Measurements from ENCODE around the gene BRD8. TPM values are rescaled to one million over a fixed set of nuclear protein-coding genes. Genes with fewer than 3 reads are reported as not detected.

BRD8 gene
- total and polyA plus RNA-seq, 7 experiments from 2014 or later = 24.7 to 81.9 (median 34.7) TPM

GRCh38 chr5:138132543-138132942, 45.9 kb downstream of the BRD8 start:
- Histone ChIP-seq H3K4me1 (ENCODE audit: control insufficient read depth in 2 of 2, insufficient read depth in 2 of 2, low read length in 2 of 2) (no peaks in the 10 kb centered on the region), H3K36me3 (ENCODE audit: control insufficient read depth in 2 of 3, insufficient read depth in 3 of 3, low read length in 3 of 3) (no peaks in the 10 kb centered on the region), H3K27me3 (ENCODE audit: control insufficient read depth in 2 of 2, insufficient read depth in 2 of 2, low read length in 2 of 2) (no peaks in the 10 kb centered on the region), H3K4me3 (ENCODE audit: low read length) (no peak overlapping the region), H3K9me3 (ENCODE audit: control insufficient read depth in 2 of 3, low read length in 3 of 3) (no peaks in the 10 kb centered on the region), H3K27ac (ENCODE audit: low read depth, low read length) (no peak overlapping the region)
- no peaks in the 10 kb centered on the region for H3K36me3 Mint-ChIP-seq
- H3K4me1 Mint-ChIP-seq = peaks cover 0 to 5% (median 0%) of the 10 kb centered on the region in 7 donors
- ChIA-PET CTCF (interaction anchor here (0.6 to 4.0 kb wide), 10 partner anchors 8 to 353 kb away, joined by 3 to 53 read pairs (median 6); no protein-coding TSS in a partner anchor), POLR2A (interaction anchor here (0.6 to 2.1 kb wide), 3 partner anchors 56 to 1055 kb away, joined by 3 to 10 read pairs (median 3); no protein-coding TSS in a partner anchor)
- intact Hi-C loops (cut with micrococcal nuclease) = no loop called here
- H3K27ac Mint-ChIP-seq = no peak overlapping the region
- peak overlapping the region in 6 of 10 donors; percentile 61 to 85 (median 78) for H3K4me3 Mint-ChIP-seq
- DNase-seq = no peak
- no peaks in the 10 kb centered on the region for H3K9me3 Mint-ChIP-seq
- H3K27me3 Mint-ChIP-seq = peaks cover 11 to 21% (median 18%) of the 10 kb centered on the region in 5 donors
- ATAC-seq = no peak

- no peaks in the 10 kb centered on the region for H3K36me3 Mint-ChIP-seq
- H3K36me3 ChIP-seq (ENCODE audit: control insufficient read depth in 2 of 3, insufficient read depth in 3 of 3, low read length in 3 of 3) = no peaks in the 10 kb centered on the region
- no peak for DNase-seq
- intact Hi-C loops (cut with micrococcal nuclease) = no loop called here
- H3K4me3 Mint-ChIP-seq = no peak overlapping the region
- H3K4me1 ChIP-seq (ENCODE audit: control insufficient read depth in 2 of 2, insufficient read depth in 2 of 2, low read length in 2 of 2) = no peaks in the 10 kb centered on the region
- H3K9me3 Mint-ChIP-seq = no peaks in the 10 kb centered on the region
- peaks cover 0 to 17% (median 4%) of the 10 kb centered on the region in 5 donors for H3K27me3 Mint-ChIP-seq
- no peak for ATAC-seq
- no peak overlapping the region for H3K27ac Mint-ChIP-seq
- H3K9me3 ChIP-seq (ENCODE audit: control insufficient read depth in 2 of 3, low read length in 3 of 3) = no peaks in the 10 kb centered on the region
- ChIA-PET POLR2A (no interaction called here), CTCF (interaction anchor here (0.7 to 2.7 kb wide), 3 partner anchors 52 to 469 kb away, joined by 3 to 22 read pairs (median 3); no protein-coding TSS in a partner anchor)
- H3K27ac ChIP-seq (ENCODE audit: low read depth, low read length) = no peak overlapping the region
- H3K27me3 ChIP-seq (ENCODE audit: control insufficient read depth in 2 of 2, insufficient read depth in 2 of 2, low read length in 2 of 2) = no peaks in the 10 kb centered on the region
- H3K4me3 ChIP-seq (ENCODE audit: low read length) = no peak overlapping the region
- peaks cover 0 to 5% (median 0%) of the 10 kb centered on the region in 7 donors for H3K4me1 Mint-ChIP-seq
Measured at GRCh38 chr5:138129347-138129746, 49.1 kb downstream of the BRD8 start.

DNA sequence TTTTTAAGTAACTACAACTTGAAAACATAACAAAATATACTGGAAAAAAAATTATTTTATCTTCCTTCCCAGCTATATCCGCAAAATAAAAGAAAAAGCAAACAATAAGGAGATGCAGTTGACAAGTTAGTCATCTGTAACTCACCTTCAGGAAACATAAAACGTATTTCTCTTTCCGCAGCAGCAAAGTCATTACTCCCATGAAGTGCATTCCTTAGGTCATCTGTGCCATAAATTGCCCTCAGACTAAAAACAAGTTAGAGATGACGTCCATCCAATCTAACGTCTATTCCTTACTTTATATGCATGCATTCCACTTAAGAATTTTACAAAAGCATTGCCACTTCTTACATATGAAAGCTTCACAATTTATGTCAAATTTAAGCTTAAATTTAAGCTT, 50.1 kb downstream of the BRD8 start:
- Histone ChIP-seq H3K9me3 (ENCODE audit: control insufficient read depth in 2 of 3, low read length in 3 of 3) (no peaks in the 10 kb centered on the region), H3K27ac (ENCODE audit: low read depth, low read length) (no peak overlapping the region), H3K27me3 (ENCODE audit: control insufficient read depth in 2 of 2, insufficient read depth in 2 of 2, low read length in 2 of 2) (no peaks in the 10 kb centered on the region), H3K4me1 (ENCODE audit: control insufficient read depth in 2 of 2, insufficient read depth in 2 of 2, low read length in 2 of 2) (no peaks in the 10 kb centered on the region), H3K4me3 (ENCODE audit: low read length) (no peak overlapping the region), H3K36me3 (ENCODE audit: control insufficient read depth in 2 of 3, insufficient read depth in 3 of 3, low read length in 3 of 3) (no peaks in the 10 kb centered on the region)
- DNase-seq (no peak), ATAC-seq (no peak)
- Mint-ChIP-seq H3K9me3 (no peaks in the 10 kb centered on the region), H3K36me3 (no peaks in the 10 kb centered on the region), H3K27ac (no peak overlapping the region), H3K4me1 (peaks cover 0 to 2% (median 0%) of the 10 kb centered on the region in 7 donors), H3K27me3 (peaks cover 0 to 22% (median 4%) of the 10 kb centered on the region in 5 donors), H3K4me3 (no peak overlapping the region)
- ChIA-PET CTCF (interaction anchor here (0.8 to 2.7 kb wide), 3 partner anchors 47 to 94 kb away, joined by 3 to 22 read pairs (median 3); no protein-coding TSS in a partner anchor), POLR2A (no interaction called here)
- intact Hi-C loops (cut with micrococcal nuclease) = no loop called here

DNA sequence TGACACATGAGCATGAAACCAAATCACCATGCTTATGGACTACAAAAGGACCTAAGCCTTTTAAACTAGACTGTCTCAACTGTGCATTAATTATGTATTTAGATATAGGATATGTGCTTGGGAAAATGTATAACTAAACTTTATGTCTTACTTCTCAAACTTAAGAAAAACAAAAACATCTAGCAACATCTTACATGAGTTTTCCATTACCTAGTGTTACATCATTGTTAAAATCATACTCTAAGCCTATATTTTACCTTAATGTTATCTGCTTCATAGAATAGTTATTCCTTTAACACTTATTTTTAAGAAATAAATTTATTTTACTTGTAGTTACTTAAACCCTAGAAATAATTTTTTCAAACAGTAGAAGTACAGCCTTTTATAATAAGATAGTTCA, 63.2 kb downstream of the BRD8 start:
- H3K4me3 Mint-ChIP-seq = no peak overlapping the region
- no peak overlapping the region for H3K27ac Mint-ChIP-seq
- DNase-seq (no peak), ATAC-seq (no peak)
- H3K4me1 Mint-ChIP-seq = no peaks in the 10 kb centered on the region
- Histone ChIP-seq H3K9me3 (ENCODE audit: control insufficient read depth in 2 of 3, low read length in 3 of 3) (no peaks in the 10 kb centered on the region), H3K4me3 (ENCODE audit: low read length) (no peak overlapping the region), H3K27me3 (ENCODE audit: control insufficient read depth in 2 of 2, insufficient read depth in 2 of 2, low read length in 2 of 2) (no peaks in the 10 kb centered on the region), H3K27ac (ENCODE audit: low read depth, low read length) (no peak overlapping the region), H3K36me3 (ENCODE audit: control insufficient read depth in 2 of 3, insufficient read depth in 3 of 3, low read length in 3 of 3) (no peaks in the 10 kb centered on the region), H3K4me1 (ENCODE audit: control insufficient read depth in 2 of 2, insufficient read depth in 2 of 2, low read length in 2 of 2) (no peaks in the 10 kb centered on the region)
- intact Hi-C loops (cut with micrococcal nuclease) = no loop called here
- H3K9me3 Mint-ChIP-seq = peaks cover 0 to 2% (median 0%) of the 10 kb centered on the region in 11 donors
- H3K27me3 Mint-ChIP-seq = peaks cover 0 to 13% (median 0%) of the 10 kb centered on the region in 5 donors
- ChIA-PET CTCF (no interaction called here), POLR2A (no interaction called here)
- H3K36me3 Mint-ChIP-seq = no peaks in the 10 kb centered on the region

DNA sequence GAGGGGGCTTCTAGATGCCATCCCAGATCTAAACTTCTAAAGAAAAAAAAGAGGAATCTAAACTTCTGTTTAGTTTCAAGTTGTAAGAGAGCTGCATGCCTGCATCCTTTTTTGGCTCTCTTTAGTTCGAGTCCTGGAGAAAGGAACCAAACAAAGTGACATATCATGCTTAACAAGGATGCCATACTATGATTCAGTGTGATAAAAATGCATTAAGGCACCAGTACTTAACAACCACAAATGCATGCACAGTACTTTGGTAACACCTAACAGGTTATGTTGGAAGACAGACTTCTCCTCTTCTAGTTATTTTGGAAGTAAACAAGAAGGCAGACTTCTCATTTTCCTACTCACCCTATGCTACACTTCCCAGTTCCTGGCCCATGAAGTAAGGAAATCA, 66.5 kb downstream of the BRD8 start:
- H3K36me3 Mint-ChIP-seq = no peaks in the 10 kb centered on the region
- intact Hi-C loops (cut with micrococcal nuclease) = no loop called here
- no peaks in the 10 kb centered on the region for H3K36me3 ChIP-seq (ENCODE audit: control insufficient read depth in 2 of 3, insufficient read depth in 3 of 3, low read length in 3 of 3)
- H3K4me1 Mint-ChIP-seq = peaks cover 0 to 6% (median 5%) of the 10 kb centered on the region in 7 donors
- peaks cover 0 to 24% (median 0%) of the 10 kb centered on the region in 5 donors for H3K27me3 Mint-ChIP-seq
- no peaks in the 10 kb centered on the region for H3K9me3 ChIP-seq (ENCODE audit: control insufficient read depth in 2 of 3, low read length in 3 of 3)
- ChIA-PET CTCF (no interaction called here), POLR2A (no interaction called here)
- no peaks in the 10 kb centered on the region for H3K9me3 Mint-ChIP-seq
- H3K4me1 ChIP-seq (ENCODE audit: control insufficient read depth in 2 of 2, insufficient read depth in 2 of 2, low read length in 2 of 2) = no peaks in the 10 kb centered on the region
- H3K27me3 ChIP-seq (ENCODE audit: control insufficient read depth in 2 of 2, insufficient read depth in 2 of 2, low read length in 2 of 2) = no peaks in the 10 kb centered on the region
- no peak overlapping the region for H3K4me3 ChIP-seq (ENCODE audit: low read length)
- H3K4me3 Mint-ChIP-seq = no peak overlapping the region
- ATAC-seq (no peak), DNase-seq (no peak)
- no peak overlapping the region for H3K27ac ChIP-seq (ENCODE audit: low read depth, low read length)
- H3K27ac Mint-ChIP-seq = no peak overlapping the region

GRCh38 chr5:138111181-138111580, 67.2 kb downstream of the BRD8 start:
- Mint-ChIP-seq H3K4me3 (no peak overlapping the region), H3K9me3 (no peaks in the 10 kb centered on the region), H3K4me1 (peaks cover 0 to 6% (median 5%) of the 10 kb centered on the region in 7 donors), H3K27ac (no peak overlapping the region), H3K27me3 (peaks cover 0 to 24% (median 0%) of the 10 kb centered on the region in 5 donors), H3K36me3 (no peaks in the 10 kb centered on the region)
- POLR2A ChIA-PET = no interaction called here
- H3K36me3 ChIP-seq (ENCODE audit: control insufficient read depth in 2 of 3, insufficient read depth in 3 of 3, low read length in 3 of 3) = no peaks in the 10 kb centered on the region
- CTCF ChIA-PET = interaction anchor here (0.6 to 0.7 kb wide), 2 partner anchors 34 to 1937 kb away, joined by 3 read pairs; no protein-coding TSS in a partner anchor
- H3K9me3 ChIP-seq (ENCODE audit: control insufficient read depth in 2 of 3, low read length in 3 of 3) = no peaks in the 10 kb centered on the region
- intact Hi-C loops (cut with micrococcal nuclease) = no loop called here
- no peaks in the 10 kb centered on the region for H3K27me3 ChIP-seq (ENCODE audit: control insufficient read depth in 2 of 2, insufficient read depth in 2 of 2, low read length in 2 of 2)
- H3K27ac ChIP-seq (ENCODE audit: low read depth, low read length) = no peak overlapping the region
- no peak for ATAC-seq
- no peak for DNase-seq
- no peaks in the 10 kb centered on the region for H3K4me1 ChIP-seq (ENCODE audit: control insufficient read depth in 2 of 2, insufficient read depth in 2 of 2, low read length in 2 of 2)
- no peak overlapping the region for H3K4me3 ChIP-seq (ENCODE audit: low read length)
